HepG2 (cell line): ENCODE results near the gene IGHMBP2. TPM values are rescaled to one million over a fixed set of nuclear protein-coding genes. Genes with fewer than 3 reads are reported as not detected.
A peak's percentile ranks its signal among the peaks of the same experiment; 100 is the strongest.

ENCODE experiments used
- ATAC-seq: fragments of 200-7000 bp; cut with Tn5 transposase; 3 replicates; pipeline ENCODE4 v1.9.1; 2020; ENCODE audit warnings: mild to moderate bottlenecking, moderate library complexity
- BruUV-seq: library from RNA; stranded (reverse); fragments of 400-500 nt; replicated peaks from 2 replicates; lab custom pipeline; 2021; lab: Mats Ljungman, UMichigan
- CTCF ChIA-PET: fragments of 300-600 bp; formaldehyde crosslinking; extraction: SDS; loops from one replicate; lab custom pipeline; 2021; ENCODE audit warnings: low total read pairs, inconsistent platforms, low intra/inter-chr PET ratio; lab: Yijun Ruan, JAX
- POLR2A ChIA-PET: fragments of 350-600 bp; sonication (Branson Sonifier 250); formaldehyde crosslinking; loops from one replicate; lab custom pipeline; 2020; ENCODE audit warnings: antibody characterized with exemption, inconsistent platforms; lab: Yijun Ruan, JAX
- DNase-seq: peaks from one replicate; pipeline ENCODE4 v3.0.0-alpha.2; 2015; ENCODE audit warnings: low spot score
- FAIRE-seq: peaks from 3 replicates; lab custom pipeline; 2011; peaks lifted over from hg19 to GRCh38; lab: Jason Lieb, UNC
- H2AFZ ChIP-seq: one replicate; pipeline ENCODE4 v1.6.1; 2011; ENCODE audit warnings: low read length, inconsistent platforms
- H3K27ac ChIP-seq: fragments of 300-600 bp; 3 replicates; pipeline ENCODE4 v1.8.0; 2011; ENCODE audit warnings: mixed run types, mild to moderate bottlenecking, mixed read lengths, low read length, inconsistent platforms; ENCODE audit not compliant: insufficient read depth; ENCODE audit errors: extremely low read length
- H3K27me3 ChIP-seq, 2 experiments: fragments of 200-600 bp in 1 of 2; 2 replicates in 1 of 2; 3 replicates in 1 of 2; pipeline versions ENCODE4 v1.6.0 to v1.8.0; 2011; ENCODE audit warnings: low read length in 2 of 2, mild to moderate bottlenecking in 2 of 2, moderate library complexity in 2 of 2, inconsistent platforms in 1 of 2; ENCODE audit not compliant: insufficient read depth in 2 of 2, control insufficient read depth in 1 of 2
- H3K36me3 ChIP-seq, 2 experiments: fragments of 200-600 bp in 1 of 2; replicated peaks in 1 of 2; 2 replicates in 1 of 2; 3 replicates in 1 of 2; pipeline versions ENCODE4 v1.5.1 to v1.8.0; 2011; ENCODE audit warnings: low read length in 2 of 2, inconsistent platforms in 1 of 2; ENCODE audit not compliant: insufficient read depth in 2 of 2, control insufficient read depth in 1 of 2
- H3K4me1 ChIP-seq: 2 replicates; pipeline ENCODE4 v1.5.1; 2012; ENCODE audit warnings: low read length, inconsistent platforms; ENCODE audit not compliant: insufficient read depth
- H3K4me2 ChIP-seq: 2 replicates; pipeline ENCODE4 v1.6.0; 2011; ENCODE audit warnings: low read depth, low read length, inconsistent platforms
- H3K4me3 ChIP-seq, 3 experiments: fragments of 200-600 bp in 1 of 3; sonication (generic), shearing (Covaris generic) in 1 of 3; replicated peaks in 1 of 3; 2 replicates each; pipeline ENCODE4 v1.5.1; 2011 to 2016; ENCODE audit warnings: low read length in 3 of 3, inconsistent platforms in 2 of 3, low read depth in 2 of 3, mild to moderate bottlenecking in 2 of 3, control low read depth in 1 of 3, mixed read lengths in 1 of 3; ENCODE audit not compliant: insufficient read depth in 1 of 3
- H3K79me2 ChIP-seq: one replicate; pipeline ENCODE4 v1.6.1; 2011; ENCODE audit warnings: low read length, inconsistent platforms; ENCODE audit not compliant: insufficient read depth
- H3K9ac ChIP-seq: 2 replicates; pipeline ENCODE4 v1.6.0; 2011; ENCODE audit warnings: mild to moderate bottlenecking, low read depth, low read length, inconsistent platforms; ENCODE audit not compliant: insufficient read depth
- H3K9me3 ChIP-seq: 2 replicates; pipeline ENCODE4 v1.5.1; 2012; ENCODE audit warnings: mild to moderate bottlenecking, low read length
- H4K20me1 ChIP-seq: 2 replicates; pipeline ENCODE4 v1.6.0; 2011; ENCODE audit warnings: inconsistent platforms, mild to moderate bottlenecking, low read length, moderate library complexity; ENCODE audit not compliant: insufficient read depth
- ATF3 ChIP-seq: sonication (generic); formaldehyde crosslinking; IDR thresholded peaks from 2 replicates; pipeline ENCODE4 v1.4.0; 2020; ENCODE audit warnings: missing genetic modification reagents
- E2F5 ChIP-seq: sonication (generic); formaldehyde crosslinking; conservative IDR thresholded peaks from 2 replicates; pipeline ENCODE4 v1.4.0; 2020; ENCODE audit warnings: missing genetic modification reagents
- ELK4 ChIP-seq: sonication (generic); formaldehyde crosslinking; IDR thresholded peaks from 2 replicates; pipeline ENCODE4 v1.9.0; 2021; ENCODE audit warnings: missing genetic modification reagents, borderline replicate concordance
- ZNF329 ChIP-seq: sonication (generic); formaldehyde crosslinking; IDR thresholded peaks from 2 replicates; pipeline ENCODE4 v1.9.0; 2021; ENCODE audit warnings: low read depth, mild to moderate bottlenecking, missing genetic modification reagents
- WGBS: methylation state at CpG from one replicate; pipeline ENCODE4 v1.1.6; 2017; ENCODE audit warnings: low lambda C conversion rate; 5-methylcytosine and 5-hydroxymethylcytosine counted together
- in situ Hi-C: cut with HindIII; loops from 2 replicates; pipeline ENCODE4 v1.10.0; 2017; ENCODE audit warnings: low pct_unique_long_range_greater_than_20kb; ENCODE audit not compliant: extremely low pct_ligation_motif_present
- intact Hi-C: fragments of 100-400 bp; cut with micrococcal nuclease; formaldehyde crosslinking; loops from one replicate; pipeline ENCODE4 v1.10.0; 2022; ENCODE audit not compliant: unreplicated experiment
- polyA plus RNA-seq, 8 experiments: library from polyadenylated mRNA; depleted of rRNA in 3 of 8; stranded (reverse) in 7 of 8; unstranded in 1 of 8; fragments of >200 nt; fragmentation: Illumina TruSeq in 4 of 8; extraction: Trizol in 4 of 8; gene quantifications; 2 replicates each; pipeline versions ENCODE4 v1.2.1 to v1.2.3, GENCODE V29; 2011 to 2016; ENCODE audit warnings: low read depth in 4 of 8, missing spikeins in 1 of 8, mixed read lengths in 1 of 8; ENCODE audit not compliant: insufficient read depth in 1 of 8
- total RNA-seq, 5 experiments: library from RNA; depleted of rRNA; stranded (reverse); fragments of >200 nt; fragmentation: Illumina TruSeq; extraction: Trizol; gene quantifications; 2 replicates each; pipeline ENCODE4 v1.2.3, GENCODE V29; 2016; ENCODE audit warnings: low read depth in 1 of 5

The IGHMBP2 gene
- total and polyA plus RNA-seq, 2 of the 13 experiments (the other 11 are each of a cell fraction or from before 2014, with no cell fraction given) = 8.9 to 9.9 TPM

- H3K9me3 ChIP-seq = no peaks in the 10 kb centered on the region
- BruUV-seq = no TSS peak
- H3K9ac ChIP-seq = no peak overlapping the region
- TF ChIP-seq E2F5 (CRISPR knock-in tag) = no peak
- no peak for TF ChIP-seq ATF3
- TF ChIP-seq ZNF329 (CRISPR knock-in tag) = peak; percentile 97
- no peak for TF ChIP-seq ELK4 (CRISPR knock-in tag)
- H3K79me2 ChIP-seq = no peaks in the 10 kb centered on the region
- no peak overlapping the region for H3K4me2 ChIP-seq
- DNase-seq (no peak), FAIRE-seq (no peak), ATAC-seq (no peak)
- no peak overlapping the region for H3K4me3 ChIP-seq
- no peak overlapping the region for H3K27ac ChIP-seq
- POLR2A ChIA-PET = interaction anchor here (0.6 kb wide), 1 partner anchor 24 kb away, joined by 3 read pairs; no protein-coding TSS in a partner anchor
- no peaks in the 10 kb centered on the region for H4K20me1 ChIP-seq
- no peaks in the 10 kb centered on the region for H3K4me1 ChIP-seq
- no peaks in the 10 kb centered on the region for H3K27me3 ChIP-seq
- WGBS = 86% methylated on average over 8 of the region's 18 CpGs
- intact Hi-C loops (no loop called here), in situ Hi-C loops (no loop called here)
- H3K36me3 ChIP-seq = peaks cover 12 to 16% of the 10 kb centered on the region in 2 experiments; a peak in 4 of 5 replicates
- H2AFZ ChIP-seq = no peak overlapping the region
- CTCF ChIA-PET = no interaction called here
Measured at GRCh38 chr11:68941324-68942094, 37.8 kb downstream of the IGHMBP2 start.
